Mononuclear cell (primary cell): ENCODE data around the gene EGFLAM. TPM values are rescaled to one million over a fixed set of nuclear protein-coding genes. Genes with fewer than 3 reads are reported as not detected.

Experiments used
- H3K27me3 ChIP-seq: 2 replicates; pipeline ENCODE4 v1.6.0; 2011; ENCODE audit warnings: low read length, control low read depth; ENCODE audit not compliant: insufficient read depth
- H3K4me1 ChIP-seq: 2 replicates; pipeline ENCODE4 v1.5.1; 2011; ENCODE audit warnings: mild to moderate bottlenecking, low read length, control low read depth; ENCODE audit not compliant: insufficient read depth
- H3K4me3 ChIP-seq: 2 replicates; pipeline ENCODE4 v1.5.1; 2011; ENCODE audit warnings: mild to moderate bottlenecking, low read length, moderate library complexity
- H3K9me3 ChIP-seq: 2 replicates; pipeline ENCODE4 v1.5.1; 2011; ENCODE audit warnings: low read depth, mild to moderate bottlenecking, control low read depth, low read length
- total RNA-seq: library from RNA; depleted of rRNA; stranded (reverse); fragments of >200 nt; gene quantifications from one replicate; pipeline ENCODE4 v1.2.3, GENCODE V29; 2012

Gene EGFLAM
- total RNA-seq, 1 donor, result not detected

DNA sequence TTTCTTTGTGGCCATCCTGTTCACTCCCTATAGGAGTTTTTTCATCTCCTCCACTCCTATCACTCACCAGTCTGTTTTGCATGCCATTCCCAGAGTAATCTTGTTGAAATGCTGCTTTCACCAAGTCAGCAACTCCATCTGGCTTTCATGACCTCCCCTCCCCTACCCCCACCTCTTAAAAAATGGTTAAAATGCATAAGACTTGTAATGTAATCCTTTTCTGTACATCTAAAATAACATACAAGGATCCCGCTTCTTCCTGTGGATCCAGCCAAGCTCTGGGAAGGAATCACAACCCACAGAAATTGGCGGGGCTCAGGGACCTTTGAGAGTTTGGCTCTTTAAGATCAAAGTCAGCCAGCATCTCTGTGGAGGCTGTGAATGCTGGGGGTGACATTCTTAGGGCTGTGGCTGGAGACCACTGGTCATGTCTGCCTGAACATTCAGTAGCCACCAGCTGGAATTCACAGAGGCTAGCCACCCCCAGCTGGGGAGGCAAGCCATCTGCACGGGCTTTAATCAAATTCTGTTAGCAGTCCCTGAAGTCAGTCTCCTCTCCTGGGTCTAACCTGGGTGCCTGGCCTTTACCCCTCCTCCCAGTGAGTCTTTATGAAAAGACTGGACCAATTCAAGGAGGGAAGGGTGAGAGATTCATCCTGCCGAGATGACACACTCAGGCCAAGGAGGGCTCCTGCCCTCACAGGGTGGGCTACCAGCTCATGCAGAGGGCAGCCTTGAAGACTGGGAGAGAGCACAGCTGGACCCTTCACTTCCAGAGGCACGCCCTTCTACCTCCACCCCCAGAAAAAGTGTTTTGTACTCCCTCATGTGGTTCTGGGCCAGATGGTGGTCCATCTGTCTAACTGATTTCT lies 165.2 kb downstream of the EGFLAM start:
- no peak overlapping the region for H3K4me3 ChIP-seq
- H3K9me3 ChIP-seq, result no peaks in the 10 kb centered on the region
- H3K27me3 ChIP-seq, result peaks cover 36% of the 10 kb centered on the region
- no peaks in the 10 kb centered on the region for H3K4me1 ChIP-seq

DNA sequence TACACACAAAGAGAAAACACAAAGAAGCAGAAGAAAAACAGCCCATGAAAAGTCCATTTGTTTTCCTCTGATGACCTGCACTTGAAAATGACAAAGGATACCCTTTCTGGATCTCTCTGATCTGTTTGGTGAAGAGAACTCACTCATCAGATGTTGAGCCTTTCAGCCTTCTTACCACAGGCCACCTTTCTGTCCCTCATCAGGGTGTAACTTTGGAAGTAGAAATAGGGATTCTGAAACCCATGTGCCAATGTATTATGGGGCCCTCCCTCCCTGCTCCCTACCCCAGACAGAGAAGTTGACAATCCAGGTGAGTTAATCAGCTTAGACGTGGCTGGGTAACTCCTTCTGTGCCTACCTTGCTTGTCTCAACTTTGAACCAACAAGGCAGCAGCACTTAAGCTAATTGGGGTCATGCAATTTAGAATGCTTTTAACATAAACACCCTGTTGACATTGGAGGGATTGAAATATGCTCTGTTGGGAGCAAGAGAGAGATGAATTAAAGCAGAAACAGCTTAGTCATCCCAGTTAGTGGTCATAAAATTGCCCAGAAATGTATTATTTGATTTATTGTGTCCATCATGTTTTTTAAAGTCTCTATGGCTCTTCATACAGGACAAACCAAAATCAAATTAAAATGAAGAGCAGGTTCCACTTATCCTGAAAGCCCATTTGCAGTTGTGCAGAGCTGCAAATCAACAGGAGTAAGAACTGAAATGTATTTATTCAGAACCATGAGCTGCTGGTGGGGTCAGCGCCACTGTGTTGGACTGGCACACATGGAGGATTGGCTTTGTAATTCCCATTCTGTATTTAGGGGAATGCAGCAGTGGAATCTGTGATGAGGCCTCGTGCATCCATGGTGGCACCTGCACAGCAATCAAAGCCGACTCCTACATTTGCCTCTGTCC lies 166.0 kb downstream of the EGFLAM start:
- Histone ChIP-seq H3K4me1 (no peaks in the 10 kb centered on the region), H3K9me3 (no peaks in the 10 kb centered on the region), H3K4me3 (no peak overlapping the region), H3K27me3 (peaks cover 36% of the 10 kb centered on the region)

DNA sequence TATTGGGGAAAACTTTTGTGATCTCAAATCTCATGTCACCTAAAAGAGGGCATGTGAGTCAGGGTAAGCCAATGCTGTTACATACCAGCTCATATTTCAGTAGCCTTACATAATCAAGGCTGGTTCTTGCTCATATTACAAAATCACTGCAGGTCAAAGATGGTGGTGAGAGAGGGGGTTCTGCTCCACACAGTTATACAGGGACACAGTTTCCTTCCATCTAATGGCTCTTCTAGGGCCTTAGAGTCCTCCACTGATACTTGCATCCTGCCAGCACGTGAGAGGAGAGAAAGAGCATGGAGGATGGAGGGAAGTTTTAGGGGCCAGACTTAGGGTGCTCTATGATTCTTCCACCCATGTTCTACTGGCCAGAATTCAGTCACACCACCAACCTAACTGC lies 168.1 kb downstream of the EGFLAM start:
- H3K27me3 ChIP-seq, result peaks cover 45% of the 10 kb centered on the region

DNA sequence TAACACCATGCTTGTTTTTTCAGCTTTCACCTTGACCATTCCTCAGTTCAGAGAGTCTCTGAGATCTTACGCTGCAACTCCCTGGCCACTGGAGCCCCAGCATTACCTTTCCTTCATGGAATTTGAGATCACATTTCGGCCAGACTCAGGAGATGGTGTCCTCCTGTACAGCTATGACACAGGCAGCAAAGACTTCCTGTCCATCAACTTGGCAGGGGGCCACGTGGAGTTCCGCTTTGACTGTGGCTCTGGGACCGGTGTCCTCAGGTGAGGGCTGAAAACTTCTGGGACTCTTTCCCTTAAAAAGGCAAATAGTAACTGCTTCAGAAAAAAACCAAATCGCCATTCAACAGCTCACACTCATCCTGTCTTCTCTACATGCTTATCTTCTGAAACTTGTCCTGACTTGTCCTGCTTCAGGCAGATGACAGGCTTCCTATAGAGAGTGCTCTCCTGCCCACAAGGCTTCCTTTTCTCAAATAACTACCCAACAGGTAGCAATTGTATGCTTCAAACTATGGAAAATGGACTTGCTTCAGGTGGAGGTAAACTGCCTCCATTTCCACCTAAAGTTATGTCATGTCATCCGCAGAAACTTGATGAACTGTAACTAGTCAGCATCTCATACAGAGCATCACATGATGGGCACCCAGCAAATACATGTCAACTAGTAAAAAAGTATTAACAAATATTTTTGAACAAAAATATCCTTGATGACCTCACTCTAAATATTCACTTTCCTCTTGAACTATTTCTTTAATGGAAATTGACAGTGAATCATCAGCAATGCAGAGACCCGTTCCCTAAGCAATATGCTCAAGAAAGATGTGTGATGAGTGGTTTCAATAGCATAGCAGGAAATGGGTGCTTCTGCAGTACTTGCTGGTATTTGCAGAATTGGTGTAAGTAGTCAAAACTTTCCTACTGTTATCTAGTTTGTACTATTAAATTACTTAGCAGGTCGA lies 168.9 kb downstream of the EGFLAM start:
- no peaks in the 10 kb centered on the region for H3K4me1 ChIP-seq
- H3K27me3 ChIP-seq, result peaks cover 47% of the 10 kb centered on the region
- H3K4me3 ChIP-seq, result no peak overlapping the region
- H3K9me3 ChIP-seq, result no peaks in the 10 kb centered on the region

More for the DNA sequence above, 168.1 kb downstream of the EGFLAM start:
- Histone ChIP-seq H3K9me3 (no peaks in the 10 kb centered on the region), H3K4me3 (no peak overlapping the region), H3K4me1 (no peaks in the 10 kb centered on the region)

DNA sequence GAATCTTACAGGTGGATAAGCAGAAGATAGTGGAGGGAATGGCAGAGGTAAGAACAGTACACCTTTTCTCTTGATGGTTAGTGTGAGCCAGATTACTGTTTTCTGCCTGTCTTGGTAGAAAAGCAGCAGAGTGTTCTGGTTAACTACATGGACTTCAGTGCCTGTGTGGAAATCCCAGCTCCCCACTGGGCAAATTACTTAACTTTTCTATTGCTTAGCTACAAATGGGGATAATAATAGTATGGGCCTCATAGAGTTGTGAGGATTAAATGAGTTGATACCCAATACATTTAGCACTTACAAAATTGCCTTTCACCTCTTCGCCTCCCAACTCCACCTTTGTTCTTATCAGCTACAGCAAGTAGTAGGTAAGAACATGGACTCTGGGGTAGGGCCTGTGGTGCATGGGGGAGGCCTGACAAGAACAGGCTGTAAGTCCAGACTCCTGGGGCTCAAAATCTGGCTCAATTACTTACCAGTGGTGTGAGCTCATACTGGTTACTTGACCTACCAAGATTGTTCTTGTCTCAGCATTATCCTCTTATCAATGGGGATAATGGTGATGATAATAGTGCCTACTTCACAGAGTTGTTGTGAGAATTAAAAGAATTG lies 173.0 kb downstream of the EGFLAM start:
- Histone ChIP-seq H3K27me3 (peaks cover 53% of the 10 kb centered on the region), H3K9me3 (no peaks in the 10 kb centered on the region), H3K4me1 (no peaks in the 10 kb centered on the region), H3K4me3 (no peak overlapping the region)

DNA sequence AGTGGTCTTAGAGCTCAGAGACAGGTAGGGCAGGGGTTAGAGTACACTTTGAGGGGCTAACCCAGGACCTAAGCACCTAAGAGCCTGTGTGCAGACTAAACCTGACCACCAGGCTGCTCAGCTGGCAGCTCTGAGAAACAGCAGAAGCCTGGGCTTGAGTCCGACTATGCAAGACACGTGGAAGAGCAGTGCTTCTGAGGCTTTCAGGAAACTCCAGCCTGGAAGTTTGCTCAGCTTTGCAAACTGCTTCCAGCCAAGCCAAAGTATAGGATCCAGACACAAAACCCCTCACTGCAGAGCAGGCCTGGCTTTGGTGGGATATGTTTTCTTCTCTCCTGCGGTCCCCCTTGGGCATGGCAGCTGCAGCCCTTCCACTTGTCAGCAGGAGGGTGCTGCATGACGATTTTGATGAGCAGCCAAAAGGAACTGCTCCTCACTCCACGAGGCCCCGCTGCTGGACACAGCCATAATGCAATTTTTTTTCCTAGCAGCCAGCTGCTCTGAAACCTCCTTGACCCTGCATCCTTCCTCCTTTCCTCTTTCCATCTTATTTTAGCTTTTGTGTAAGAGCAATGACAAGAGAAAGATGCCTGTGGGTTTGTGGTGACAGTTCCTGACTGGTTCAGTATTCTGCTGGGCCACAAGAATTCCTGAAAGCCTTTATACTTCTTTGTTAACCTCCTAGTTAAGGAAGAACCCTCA lies 175.0 kb downstream of the EGFLAM start:
- Histone ChIP-seq H3K4me3 (no peak overlapping the region), H3K27me3 (peaks cover 48% of the 10 kb centered on the region), H3K4me1 (no peaks in the 10 kb centered on the region), H3K9me3 (no peaks in the 10 kb centered on the region)

DNA sequence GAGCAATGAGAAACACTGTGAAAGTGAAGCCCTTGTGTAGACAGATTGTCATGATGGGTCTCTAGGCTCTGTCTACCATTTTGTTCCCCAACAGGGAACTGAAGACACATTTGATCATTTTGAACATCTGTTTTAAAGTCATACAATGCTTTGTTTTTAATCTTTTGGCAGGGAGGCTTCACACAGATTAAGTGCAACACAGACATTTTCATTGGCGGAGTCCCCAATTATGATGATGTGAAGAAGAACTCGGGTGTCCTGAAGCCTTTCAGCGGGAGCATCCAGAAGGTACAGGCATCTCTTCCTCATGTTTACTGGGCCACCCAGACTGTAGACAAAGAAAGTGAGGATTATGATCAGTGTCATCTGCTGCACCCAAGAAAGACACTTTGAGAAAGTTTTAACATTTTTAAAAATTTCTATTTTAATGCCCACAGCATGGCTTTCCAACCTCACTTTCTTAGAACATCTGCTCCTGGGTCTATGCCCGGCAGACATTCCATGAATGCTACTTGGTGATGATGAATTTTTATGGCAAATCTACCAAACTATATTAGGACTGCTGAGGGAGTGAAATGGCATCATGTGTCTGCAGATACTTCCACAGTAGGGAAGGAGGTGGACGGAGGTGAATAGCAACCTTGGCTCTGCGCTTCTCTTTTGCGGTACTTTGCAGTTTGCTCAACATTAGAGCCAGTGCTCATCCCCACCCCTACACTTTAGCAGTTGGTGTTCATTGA lies 176.8 kb downstream of the EGFLAM start:
- H3K4me3 ChIP-seq, result no peak overlapping the region
- H3K4me1 ChIP-seq, result no peaks in the 10 kb centered on the region
- H3K27me3 ChIP-seq, result peaks cover 65% of the 10 kb centered on the region
- no peaks in the 10 kb centered on the region for H3K9me3 ChIP-seq

DNA sequence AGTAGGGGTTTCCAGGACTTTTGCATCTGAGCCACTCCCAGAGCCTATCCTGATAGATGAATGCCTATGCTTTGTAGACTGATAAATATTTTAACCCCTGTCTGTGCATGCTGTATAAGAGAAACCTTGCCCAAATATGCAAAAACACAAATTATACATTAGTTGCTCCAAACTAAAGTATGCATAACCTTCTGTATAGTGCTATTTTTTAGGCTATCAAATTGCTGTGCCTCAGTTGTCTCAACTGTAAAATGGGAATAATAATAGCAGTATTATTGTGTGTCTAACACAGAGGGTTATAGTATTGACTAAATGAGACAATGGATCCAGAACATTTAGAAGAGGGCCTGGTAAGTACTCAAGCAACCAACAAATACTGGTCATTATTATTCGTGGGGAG lies 180.4 kb downstream of the EGFLAM start:
- H3K9me3 ChIP-seq, result no peaks in the 10 kb centered on the region
- H3K4me1 ChIP-seq, result no peaks in the 10 kb centered on the region
- H3K27me3 ChIP-seq, result peaks cover 66% of the 10 kb centered on the region
- H3K4me3 ChIP-seq, result no peak overlapping the region

DNA sequence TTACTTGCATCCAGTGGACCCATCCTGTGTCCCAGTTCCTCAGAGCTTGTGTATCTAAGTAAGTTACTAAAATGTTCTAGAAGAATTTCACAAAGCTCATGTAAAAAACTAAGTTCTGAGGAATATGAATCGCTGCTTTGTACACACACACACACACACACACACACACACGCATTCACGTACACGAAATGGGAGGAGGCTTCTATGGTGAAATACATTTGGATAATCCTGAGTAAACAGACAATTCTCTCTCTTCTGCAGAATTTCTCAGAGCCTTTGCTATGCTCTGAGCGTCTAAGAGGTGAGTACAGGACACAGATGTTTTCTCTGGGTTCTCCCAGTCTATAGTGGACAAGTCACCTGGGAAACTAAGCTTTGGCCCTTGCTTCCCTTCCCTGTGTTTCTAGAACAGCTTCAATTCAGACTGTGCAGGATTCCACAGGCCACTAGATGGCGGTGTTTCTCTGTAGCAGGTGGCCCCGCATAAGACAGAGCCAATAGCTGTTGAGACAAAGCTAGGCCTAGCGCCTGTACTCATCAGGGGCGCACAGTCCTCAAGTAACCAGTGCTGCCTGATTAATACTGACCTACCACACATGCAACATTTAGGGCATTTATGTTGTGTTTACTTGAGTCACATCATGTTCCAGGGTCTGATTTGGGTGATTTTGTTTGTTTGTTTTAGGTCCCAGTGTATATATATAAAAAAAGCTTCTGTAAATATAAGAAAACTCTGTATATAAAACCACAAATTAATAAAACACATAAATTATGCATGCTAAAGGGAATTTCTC lies 183.3 kb downstream of the EGFLAM start:
- no peaks in the 10 kb centered on the region for H3K4me1 ChIP-seq
- no peak overlapping the region for H3K4me3 ChIP-seq
- no peaks in the 10 kb centered on the region for H3K9me3 ChIP-seq
- peaks cover 69% of the 10 kb centered on the region for H3K27me3 ChIP-seq

DNA sequence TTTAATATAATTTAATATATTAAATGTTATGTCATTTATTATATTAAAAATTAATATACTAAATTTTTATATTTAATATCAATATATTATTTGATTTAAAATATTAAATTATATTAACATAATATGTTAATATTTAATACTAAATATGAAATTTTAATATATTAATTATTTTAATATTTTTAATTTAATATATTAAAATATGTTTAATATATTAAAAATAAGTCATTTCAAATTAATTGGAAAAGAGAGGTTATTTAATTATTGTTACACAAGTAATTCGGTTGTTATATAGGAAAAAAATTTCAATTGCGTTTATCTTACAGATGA lies 183.9 kb downstream of the EGFLAM start:
- no peaks in the 10 kb centered on the region for H3K4me1 ChIP-seq
- peaks cover 69% of the 10 kb centered on the region for H3K27me3 ChIP-seq
- H3K4me3 ChIP-seq, result no peak overlapping the region
- H3K9me3 ChIP-seq, result no peaks in the 10 kb centered on the region

DNA sequence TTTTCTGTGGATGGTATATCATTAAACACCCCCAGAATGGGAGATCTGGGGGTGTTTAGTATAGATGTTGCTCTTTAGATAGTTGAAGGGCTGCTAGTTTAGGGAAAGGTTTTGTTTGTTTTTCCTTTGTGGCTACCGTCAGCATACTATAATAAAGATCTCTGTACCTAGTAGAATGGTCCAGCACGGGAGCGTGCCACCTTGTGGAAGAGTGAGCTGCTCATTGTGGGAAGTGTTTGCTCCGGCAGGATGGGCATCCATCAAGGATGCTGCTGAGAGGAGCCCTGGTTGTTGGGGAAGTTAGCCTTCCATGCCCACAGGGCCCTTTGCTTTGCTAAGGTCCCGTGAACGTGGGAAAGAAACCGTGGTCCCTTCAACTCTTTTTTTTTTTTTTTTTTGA lies 185.0 kb downstream of the EGFLAM start:
- Histone ChIP-seq H3K4me3 (no peak overlapping the region), H3K4me1 (no peaks in the 10 kb centered on the region), H3K27me3 (peaks cover 76% of the 10 kb centered on the region), H3K9me3 (no peaks in the 10 kb centered on the region)

DNA sequence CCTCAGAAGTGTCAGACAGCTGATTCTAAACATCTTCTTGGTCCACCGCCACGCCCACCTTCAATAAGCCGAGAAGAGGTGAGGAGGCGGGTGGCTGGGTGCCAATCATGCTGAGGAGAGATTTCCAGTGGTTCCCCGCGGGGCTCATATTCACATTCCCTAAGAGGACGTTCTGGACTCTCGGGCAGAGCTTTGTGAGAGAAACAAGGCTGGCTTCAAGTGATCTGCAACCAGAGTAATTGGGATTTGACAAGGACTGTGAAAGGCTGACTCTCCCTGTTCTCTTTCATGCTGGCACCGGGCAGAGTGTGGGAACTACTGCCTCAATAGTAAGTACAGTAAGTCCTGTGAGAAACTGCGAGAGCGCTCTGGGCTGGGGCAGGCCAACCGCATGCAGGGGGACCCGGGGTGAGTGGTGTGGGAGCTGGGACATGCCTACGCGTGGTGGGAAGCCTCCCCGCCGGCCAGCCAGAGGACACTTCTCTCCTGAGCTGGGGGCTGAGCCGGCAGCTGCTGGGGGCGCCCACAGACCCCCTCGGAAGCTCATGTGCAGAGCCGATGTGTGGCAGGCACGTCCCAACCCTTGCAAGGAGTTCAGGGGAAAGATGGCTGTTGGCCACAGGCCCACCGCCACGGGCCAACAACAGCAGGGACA lies 187.1 kb downstream of the EGFLAM start:
- H3K4me3 ChIP-seq, result no peak overlapping the region
- peaks cover 76% of the 10 kb centered on the region for H3K27me3 ChIP-seq
- H3K4me1 ChIP-seq, result no peaks in the 10 kb centered on the region
- no peaks in the 10 kb centered on the region for H3K9me3 ChIP-seq
